HepG2 (cell line): ENCODE data around the gene SMDT1. TPM values are rescaled to one million over a fixed set of nuclear protein-coding genes. Genes with fewer than 3 reads are reported as not detected.

Source experiments
- CAMTA2 ChIP-seq: sonication (generic); formaldehyde crosslinking; IDR thresholded peaks from 2 replicates; pipeline ENCODE4 v1.4.0; 2020; ENCODE audit warnings: mild to moderate bottlenecking, missing genetic modification reagents, borderline replicate concordance
- CSRNP1 ChIP-seq: sonication (generic); formaldehyde crosslinking; IDR thresholded peaks from 2 replicates; pipeline ENCODE4 v1.8.1; 2023; ENCODE audit warnings: mild to moderate bottlenecking, missing genetic modification reagents
- GTF2F1 ChIP-seq: fragments of 150-350 bp; IDR thresholded peaks from 2 replicates; pipeline ENCODE4 v1.6.1; 2014; ENCODE audit warnings: low read length
- NFKBIZ ChIP-seq: IDR thresholded peaks from 2 replicates; pipeline ENCODE4 v1.6.1; 2018; ENCODE audit warnings: missing genetic modification reagents, missing compliant biosample characterization
- ZBTB33 ChIP-seq: sonication (generic); formaldehyde crosslinking; IDR thresholded peaks from 2 replicates; pipeline ENCODE4 v1.4.0; 2020; ENCODE audit warnings: missing genetic modification reagents
- ZNF121 ChIP-seq: sonication (generic); formaldehyde crosslinking; IDR thresholded peaks from 2 replicates; pipeline ENCODE4 v1.5.0; 2020; ENCODE audit warnings: mild to moderate bottlenecking, missing genetic modification reagents
- ZNF180 ChIP-seq: sonication (generic); formaldehyde crosslinking; IDR thresholded peaks from 2 replicates; pipeline ENCODE4 v1.4.0; 2020; ENCODE audit warnings: low read depth, missing genetic modification reagents, borderline replicate concordance
- ZNF34 ChIP-seq: sonication (generic); formaldehyde crosslinking; IDR thresholded peaks from 2 replicates; pipeline ENCODE4 v1.4.0; 2020; ENCODE audit warnings: mild to moderate bottlenecking, missing genetic modification reagents, borderline replicate concordance
- ZNF619 ChIP-seq: sonication (generic); formaldehyde crosslinking; IDR thresholded peaks from 2 replicates; pipeline ENCODE4 v1.4.0; 2020; ENCODE audit warnings: mild to moderate bottlenecking, missing genetic modification reagents
- polyA plus RNA-seq, 8 experiments: library from polyadenylated mRNA; depleted of rRNA in 3 of 8; stranded (reverse) in 7 of 8; unstranded in 1 of 8; fragments of >200 nt; fragmentation: Illumina TruSeq in 4 of 8; extraction: Trizol in 4 of 8; gene quantifications; 2 replicates each; pipeline versions ENCODE4 v1.2.1 to v1.2.3, GENCODE V29; 2011 to 2016; ENCODE audit warnings: low read depth in 4 of 8, missing spikeins in 1 of 8, mixed read lengths in 1 of 8; ENCODE audit not compliant: insufficient read depth in 1 of 8
- total RNA-seq, 5 experiments: library from RNA; depleted of rRNA; stranded (reverse); fragments of >200 nt; fragmentation: Illumina TruSeq; extraction: Trizol; gene quantifications; 2 replicates each; pipeline ENCODE4 v1.2.3, GENCODE V29; 2016; ENCODE audit warnings: low read depth in 1 of 5
- TF ChIP-seq, protein P1 (sequence below), 2 experiments: fragments of 450-650 bp in 1 of 2; sonication (generic) in 1 of 2; formaldehyde crosslinking in 1 of 2; IDR thresholded peaks; 2 replicates each; pipeline versions ENCODE4 v1.6.1 to v1.8.0; 2016 to 2022; ENCODE audit warnings: antibody characterized with exemption in 1 of 2, mild to moderate bottlenecking in 1 of 2, missing genetic modification reagents in 1 of 2
- TF ChIP-seq, protein P2 (sequence below): IDR thresholded peaks from 2 replicates; pipeline ENCODE4 v1.6.1; 2018; ENCODE audit warnings: missing genetic modification reagents, mild to moderate bottlenecking, missing compliant biosample characterization

Gene SMDT1
- total and polyA plus RNA-seq, 2 of the 13 experiments (the other 11 are each of a cell fraction or from before 2014, with no cell fraction given), result 8.3 to 26.6 TPM

GRCh38 chr22:42070517-42071422 is 8.7 kb upstream of the SMDT1 start, which contains the start of gene NAGA (continued):
- TF ChIP-seq, protein P1, sequence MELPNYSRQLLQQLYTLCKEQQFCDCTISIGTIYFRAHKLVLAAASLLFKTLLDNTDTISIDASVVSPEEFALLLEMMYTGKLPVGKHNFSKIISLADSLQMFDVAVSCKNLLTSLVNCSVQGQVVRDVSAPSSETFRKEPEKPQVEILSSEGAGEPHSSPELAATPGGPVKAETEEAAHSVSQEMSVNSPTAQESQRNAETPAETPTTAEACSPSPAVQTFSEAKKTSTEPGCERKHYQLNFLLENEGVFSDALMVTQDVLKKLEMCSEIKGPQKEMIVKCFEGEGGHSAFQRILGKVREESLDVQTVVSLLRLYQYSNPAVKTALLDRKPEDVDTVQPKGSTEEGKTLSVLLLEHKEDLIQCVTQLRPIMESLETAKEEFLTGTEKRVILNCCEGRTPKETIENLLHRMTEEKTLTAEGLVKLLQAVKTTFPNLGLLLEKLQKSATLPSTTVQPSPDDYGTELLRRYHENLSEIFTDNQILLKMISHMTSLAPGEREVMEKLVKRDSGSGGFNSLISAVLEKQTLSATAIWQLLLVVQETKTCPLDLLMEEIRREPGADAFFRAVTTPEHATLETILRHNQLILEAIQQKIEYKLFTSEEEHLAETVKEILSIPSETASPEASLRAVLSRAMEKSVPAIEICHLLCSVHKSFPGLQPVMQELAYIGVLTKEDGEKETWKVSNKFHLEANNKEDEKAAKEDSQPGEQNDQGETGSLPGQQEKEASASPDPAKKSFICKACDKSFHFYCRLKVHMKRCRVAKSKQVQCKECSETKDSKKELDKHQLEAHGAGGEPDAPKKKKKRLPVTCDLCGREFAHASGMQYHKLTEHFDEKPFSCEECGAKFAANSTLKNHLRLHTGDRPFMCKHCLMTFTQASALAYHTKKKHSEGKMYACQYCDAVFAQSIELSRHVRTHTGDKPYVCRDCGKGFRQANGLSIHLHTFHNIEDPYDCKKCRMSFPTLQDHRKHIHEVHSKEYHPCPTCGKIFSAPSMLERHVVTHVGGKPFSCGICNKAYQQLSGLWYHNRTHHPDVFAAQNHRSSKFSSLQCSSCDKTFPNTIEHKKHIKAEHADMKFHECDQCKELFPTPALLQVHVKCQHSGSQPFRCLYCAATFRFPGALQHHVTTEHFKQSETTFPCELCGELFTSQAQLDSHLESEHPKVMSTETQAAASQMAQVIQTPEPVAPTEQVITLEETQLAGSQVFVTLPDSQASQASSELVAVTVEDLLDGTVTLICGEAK (IDR thresholded peaks at IDR 0.05), result no peak
- TF ChIP-seq, protein P1 (CRISPR knock-in tag; IDR thresholded peaks at IDR 0.05), result peak; percentile 68; the same call in 1 of the 2 replicates
- TF ChIP-seq, protein P2, sequence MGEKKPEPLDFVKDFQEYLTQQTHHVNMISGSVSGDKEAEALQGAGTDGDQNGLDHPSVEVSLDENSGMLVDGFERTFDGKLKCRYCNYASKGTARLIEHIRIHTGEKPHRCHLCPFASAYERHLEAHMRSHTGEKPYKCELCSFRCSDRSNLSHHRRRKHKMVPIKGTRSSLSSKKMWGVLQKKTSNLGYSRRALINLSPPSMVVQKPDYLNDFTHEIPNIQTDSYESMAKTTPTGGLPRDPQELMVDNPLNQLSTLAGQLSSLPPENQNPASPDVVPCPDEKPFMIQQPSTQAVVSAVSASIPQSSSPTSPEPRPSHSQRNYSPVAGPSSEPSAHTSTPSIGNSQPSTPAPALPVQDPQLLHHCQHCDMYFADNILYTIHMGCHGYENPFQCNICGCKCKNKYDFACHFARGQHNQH (CRISPR knock-in tag), result peak; percentile 69; the same call in 1 of the 2 replicates
- TF ChIP-seq ZNF180 (CRISPR knock-in tag) (no peak), GTF2F1 (no peak), CSRNP1 (CRISPR knock-in tag) (peak; percentile 99), CAMTA2 (CRISPR knock-in tag) (peak; percentile 83; the same call in 1 of the 2 replicates), ZNF619 (CRISPR knock-in tag) (no peak), NFKBIZ (CRISPR knock-in tag) (no peak), ZNF34 (no peak), ZBTB33 (CRISPR knock-in tag) (no peak), ZNF121 (CRISPR knock-in tag) (no peak)
